Liver (tissue), 9 donors: ENCODE results near the gene PRAC1. TPM values are rescaled to one million over a fixed set of nuclear protein-coding genes. Genes with fewer than 3 reads are reported as not detected.

Experiments used
- DNase-seq: peaks from one replicate; pipeline ENCODE4 v3.0.0-alpha.2; 2017; ENCODE audit warnings: low spot score
- H3K27ac ChIP-seq, 2 donors: one replicate each; pipeline ENCODE4 v1.7.0; 2013; ENCODE audit warnings: inconsistent platforms in 2 of 2, low read length in 2 of 2, control low read depth in 1 of 2, low read depth in 1 of 2, mild to moderate bottlenecking in 1 of 2
- H3K27me3 ChIP-seq, 4 donors: one replicate each; pipeline versions ENCODE4 v1.6.1 to v1.7.0; 2013; ENCODE audit warnings: low read length in 3 of 4, inconsistent platforms in 1 of 4, mild to moderate bottlenecking in 1 of 4, moderate library complexity in 1 of 4; ENCODE audit not compliant: control insufficient read depth in 4 of 4, insufficient read depth in 4 of 4
- H3K36me3 ChIP-seq, 4 donors: one replicate each; pipeline versions ENCODE4 v1.6.1 to v1.7.0; 2013; ENCODE audit warnings: low read length in 3 of 4, mild to moderate bottlenecking in 3 of 4, low read depth in 1 of 4, moderate library complexity in 1 of 4; ENCODE audit not compliant: control insufficient read depth in 4 of 4, insufficient read depth in 3 of 4
- H3K4me1 ChIP-seq, 4 donors: one replicate each; pipeline versions ENCODE4 v1.6.1 to v1.7.0; 2013; ENCODE audit warnings: low read length in 3 of 4, mild to moderate bottlenecking in 3 of 4, moderate library complexity in 1 of 4; ENCODE audit not compliant: control insufficient read depth in 4 of 4, insufficient read depth in 4 of 4
- H3K4me3 ChIP-seq, 3 donors: one replicate each; pipeline versions ENCODE4 v1.6.1 to v1.7.0; 2013; ENCODE audit warnings: low read length in 3 of 3, control low read depth in 1 of 3, low read depth in 1 of 3, mild to moderate bottlenecking in 1 of 3
- H3K9ac ChIP-seq, 2 donors: one replicate each; pipeline ENCODE4 v1.7.0; 2013; ENCODE audit warnings: low read length in 2 of 2, mild to moderate bottlenecking in 2 of 2, moderate library complexity in 2 of 2, control low read depth in 1 of 2, low read depth in 1 of 2
- H3K9me3 ChIP-seq, 4 donors: one replicate each; pipeline versions ENCODE4 v1.6.1 to v1.7.0; 2013; ENCODE audit warnings: low read length in 3 of 4; ENCODE audit not compliant: control insufficient read depth in 4 of 4
- CTCF ChIP-seq: fragments of 150-350 bp; IDR thresholded peaks from 2 replicates; pipeline ENCODE4 v1.5.1; 2017; ENCODE audit warnings: improper control_type of control experiment, low read depth, low read length; ENCODE audit not compliant: missing input control
- EGR1 ChIP-seq, 2 donors: IDR thresholded peaks; 2 replicates each; pipeline ENCODE4 v1.6.1; 2016 to 2018; ENCODE audit warnings: antibody characterized with exemption in 2 of 2, low read depth in 2 of 2
- FOXA1 ChIP-seq: IDR thresholded peaks from 2 replicates; pipeline ENCODE4 v1.6.1; 2016; ENCODE audit warnings: antibody characterized with exemption
- FOXA2 ChIP-seq: IDR thresholded peaks from 2 replicates; pipeline ENCODE4 v1.6.1; 2016; ENCODE audit warnings: antibody characterized with exemption
- GABPA ChIP-seq, 2 donors: IDR thresholded peaks in 1 of 2; conservative IDR thresholded peaks in 1 of 2; 2 replicates each; pipeline ENCODE4 v1.6.1; 2016; ENCODE audit warnings: antibody characterized with exemption in 2 of 2, mild to moderate bottlenecking in 1 of 2, moderate library complexity in 1 of 2
- HNF4A ChIP-seq, 2 donors: conservative IDR thresholded peaks; 2 replicates each; pipeline ENCODE4 v1.6.1; 2016; ENCODE audit warnings: antibody characterized with exemption in 2 of 2, mild to moderate bottlenecking in 2 of 2
- HNF4G ChIP-seq: IDR thresholded peaks from 2 replicates; pipeline ENCODE4 v1.6.1; 2016; ENCODE audit warnings: antibody characterized with exemption
- JUND ChIP-seq, 2 donors: IDR thresholded peaks; 2 replicates each; pipeline ENCODE4 v1.6.1; 2016; ENCODE audit warnings: antibody characterized with exemption in 2 of 2
- NR2F2 ChIP-seq: IDR thresholded peaks from 2 replicates; pipeline ENCODE4 v1.6.1; 2016; ENCODE audit warnings: antibody characterized with exemption
- RAD21 ChIP-seq, 2 donors: IDR thresholded peaks; 2 replicates each; pipeline ENCODE4 v1.6.1; 2016; ENCODE audit warnings: antibody characterized with exemption in 2 of 2, mild to moderate bottlenecking in 2 of 2
- REST ChIP-seq: IDR thresholded peaks from 2 replicates; pipeline ENCODE4 v1.6.1; 2016; ENCODE audit warnings: antibody characterized with exemption, mild to moderate bottlenecking
- RXRA ChIP-seq, 2 donors: IDR thresholded peaks; 2 replicates each; pipeline ENCODE4 v1.6.1; 2017 to 2018; ENCODE audit warnings: antibody characterized with exemption in 2 of 2, mild to moderate bottlenecking in 1 of 2
- SP1 ChIP-seq: IDR thresholded peaks from 2 replicates; pipeline ENCODE4 v1.6.1; 2018; ENCODE audit warnings: antibody characterized with exemption, mild to moderate bottlenecking
- TAF1 ChIP-seq: conservative IDR thresholded peaks from 2 replicates; pipeline ENCODE4 v1.6.1; 2016; ENCODE audit warnings: antibody characterized with exemption, mild to moderate bottlenecking
- YY1 ChIP-seq: IDR thresholded peaks from 2 replicates; pipeline ENCODE4 v1.6.1; 2016; ENCODE audit warnings: antibody characterized with exemption, mild to moderate bottlenecking
- WGBS: extraction: QIAGEN DNeasy Blood & Tissue Kit; methylation state at CpG from one replicate; pipeline ENCODE4 v1.1.7; 2013; 5-methylcytosine and 5-hydroxymethylcytosine counted together
- polyA plus RNA-seq, 2 donors: library from polyadenylated mRNA; stranded (reverse) in 1 of 2; unstranded in 1 of 2; fragments of 200-250 nt in 1 of 2; fragments of >200 nt in 1 of 2; fragmentation: Nextera tagmentation in 1 of 2; extraction: Ambion mirVana in 1 of 2; gene quantifications; one replicate each; pipeline versions ENCODE4 v1.2.1 to v1.2.3, GENCODE V29; 2013 to 2015
- total RNA-seq, 2 donors: library from RNA; depleted of rRNA; stranded (reverse); fragments of >200 nt; gene quantifications; one replicate each; pipeline ENCODE4 v1.2.3, GENCODE V29; 2014
- TF ChIP-seq, protein P1 (sequence below): IDR thresholded peaks from 2 replicates; pipeline ENCODE4 v1.6.1; 2016; ENCODE audit warnings: antibody characterized with exemption
- TF ChIP-seq, protein P2 (sequence below): IDR thresholded peaks from 2 replicates; pipeline ENCODE4 v1.6.1; 2016; ENCODE audit warnings: antibody characterized with exemption
- TF ChIP-seq, protein P3 (sequence below): IDR thresholded peaks from 2 replicates; pipeline ENCODE4 v1.6.1; 2016; ENCODE audit warnings: antibody characterized with exemption
- donor health status: healthy.
- donor health status: healthy.
- donor health status: healthy.
- donor health status: healthy.
- donor health status: healthy.

Gene PRAC1
- total and polyA plus RNA-seq, 4 donors, result not detected

DNA sequence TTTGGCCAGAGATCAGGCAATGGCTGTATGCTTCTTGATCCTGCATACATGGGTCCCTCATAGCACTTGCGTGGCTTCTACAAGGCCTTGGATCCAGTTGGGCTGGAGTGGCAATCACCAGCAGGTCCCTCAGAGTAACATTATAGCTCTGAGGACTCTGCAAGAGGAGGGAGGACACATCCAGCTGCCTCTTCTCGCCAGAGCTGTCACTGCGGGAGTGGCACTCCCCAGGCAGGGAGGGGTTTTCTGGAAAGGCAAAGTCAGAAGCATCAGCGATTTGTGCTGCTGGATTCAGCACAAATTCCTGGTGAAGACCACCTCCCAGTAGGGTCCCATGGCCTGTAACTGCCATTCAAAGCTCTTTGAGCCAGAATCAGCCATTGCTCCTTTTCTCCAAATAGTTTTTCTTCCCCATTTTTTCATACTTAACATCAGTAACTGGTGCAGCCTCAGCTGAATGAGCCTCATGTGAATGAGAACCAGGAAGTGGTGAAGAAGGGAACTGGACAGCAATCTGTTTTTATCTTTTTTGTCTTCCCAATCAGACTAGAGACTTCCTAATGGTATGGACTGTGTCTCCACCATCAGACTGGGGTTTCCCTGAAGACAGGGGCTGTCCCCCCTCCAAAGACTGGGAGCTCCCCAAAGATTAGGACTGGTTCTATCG lies 46.8 kb upstream of the PRAC1 start (continued):
- TF ChIP-seq CTCF, result no peak
- TF ChIP-seq EGR1 (IDR thresholded peaks at IDR 0.05; ENCODE audit: low read depth in 2 of 2), result no peak
- TF ChIP-seq HNF4A (conservative IDR thresholded peaks at IDR 0.05), result no peak
- TF ChIP-seq, protein P1, sequence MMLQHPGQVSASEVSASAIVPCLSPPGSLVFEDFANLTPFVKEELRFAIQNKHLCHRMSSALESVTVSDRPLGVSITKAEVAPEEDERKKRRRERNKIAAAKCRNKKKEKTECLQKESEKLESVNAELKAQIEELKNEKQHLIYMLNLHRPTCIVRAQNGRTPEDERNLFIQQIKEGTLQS, result no peak
- no peak for TF ChIP-seq NR2F2
- no peak for TF ChIP-seq RAD21 (IDR thresholded peaks at IDR 0.05)
- no peak for TF ChIP-seq YY1
- no peak for TF ChIP-seq JUND (IDR thresholded peaks at IDR 0.05)

- Histone ChIP-seq H3K9ac (no peak overlapping the region), H3K9me3 (no peaks in the 10 kb centered on the region), H3K36me3 (no peaks in the 10 kb centered on the region), H3K27me3 (peaks cover 0 to 6% (median 0%) of the 10 kb centered on the region in 4 donors), H3K27ac (no peak overlapping the region), H3K4me1 (no peaks in the 10 kb centered on the region), H3K4me3 (no peak overlapping the region)
- DNase-seq, result no peak
- TF ChIP-seq CTCF (no peak), YY1 (no peak), FOXA2 (no peak), EGR1 (IDR thresholded peaks at IDR 0.05; ENCODE audit: low read depth in 2 of 2) (no peak), RAD21 (IDR thresholded peaks at IDR 0.05) (no peak), GABPA (IDR thresholded peaks at IDR 0.05 in 1 of 2, conservative IDR thresholded peaks at IDR 0.05 in 1 of 2) (no peak), REST (no peak), NR2F2 (no peak), FOXA1 (no peak), JUND (IDR thresholded peaks at IDR 0.05) (no peak), SP1 (no peak), TAF1 (no peak), RXRA (IDR thresholded peaks at IDR 0.05) (no peak), HNF4A (conservative IDR thresholded peaks at IDR 0.05) (no peak), HNF4G (no peak)
- TF ChIP-seq, protein P1, result no peak
- TF ChIP-seq, protein P2, sequence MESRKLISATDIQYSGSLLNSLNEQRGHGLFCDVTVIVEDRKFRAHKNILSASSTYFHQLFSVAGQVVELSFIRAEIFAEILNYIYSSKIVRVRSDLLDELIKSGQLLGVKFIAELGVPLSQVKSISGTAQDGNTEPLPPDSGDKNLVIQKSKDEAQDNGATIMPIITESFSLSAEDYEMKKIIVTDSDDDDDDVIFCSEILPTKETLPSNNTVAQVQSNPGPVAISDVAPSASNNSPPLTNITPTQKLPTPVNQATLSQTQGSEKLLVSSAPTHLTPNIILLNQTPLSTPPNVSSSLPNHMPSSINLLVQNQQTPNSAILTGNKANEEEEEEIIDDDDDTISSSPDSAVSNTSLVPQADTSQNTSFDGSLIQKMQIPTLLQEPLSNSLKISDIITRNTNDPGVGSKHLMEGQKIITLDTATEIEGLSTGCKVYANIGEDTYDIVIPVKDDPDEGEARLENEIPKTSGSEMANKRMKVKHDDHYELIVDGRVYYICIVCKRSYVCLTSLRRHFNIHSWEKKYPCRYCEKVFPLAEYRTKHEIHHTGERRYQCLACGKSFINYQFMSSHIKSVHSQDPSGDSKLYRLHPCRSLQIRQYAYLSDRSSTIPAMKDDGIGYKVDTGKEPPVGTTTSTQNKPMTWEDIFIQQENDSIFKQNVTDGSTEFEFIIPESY, result no peak
- TF ChIP-seq, protein P3, sequence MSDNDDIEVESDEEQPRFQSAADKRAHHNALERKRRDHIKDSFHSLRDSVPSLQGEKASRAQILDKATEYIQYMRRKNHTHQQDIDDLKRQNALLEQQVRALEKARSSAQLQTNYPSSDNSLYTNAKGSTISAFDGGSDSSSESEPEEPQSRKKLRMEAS, result no peak
- WGBS, result 93% methylated on average over 4 of the region's 4 CpGs
These were observed 45.0 kb upstream of the PRAC1 start for GRCh38 chr17:48767263-48767774.
